Measurements from ENCODE around the gene NUDT4. TPM values are rescaled to one million over a fixed set of nuclear protein-coding genes. Genes with fewer than 3 reads are reported as not detected.

Gene NUDT4
- total and polyA plus RNA-seq, 10 of the 15 experiments (the other 5 are each of a cell fraction or from before 2014, with no cell fraction given) = 26.6 to 91.6 (median 63.1) TPM

- no peaks in the 10 kb centered on the region for H3K27me3 ChIP-seq (replicated peaks in 1 of 2; ENCODE audit: control insufficient read depth in 2 of 2, insufficient read depth in 2 of 2, low read length in 1 of 2)
- FAIRE-seq = no peak
- CTCF ChIA-PET = interaction anchor here (1.0 to 8.9 kb wide), 5 partner anchors 11 to 694 kb away, joined by 4 to 77 read pairs (median 10); no protein-coding TSS in a partner anchor
- 4% methylated on average over 2 of the region's 2 CpGs for WGBS (ENCODE audit: insufficient coverage, insufficient replicate concordance, low lambda C conversion rate, missing lambda C conversion rate)
- intact Hi-C loops (cut with micrococcal nuclease; ENCODE audit: unreplicated experiment) = no loop called here
- H3K27ac ChIP-seq (ENCODE audit: control insufficient read depth, insufficient read depth) = no peak overlapping the region
- no peak overlapping the region for H2AFZ ChIP-seq (ENCODE audit: control insufficient read depth, low read depth, low read length)
- H3K4me2 ChIP-seq (ENCODE audit: control insufficient read depth, insufficient read depth) = no peak overlapping the region
- no peak for ATAC-seq
- SMC1A ChIA-PET (ENCODE audit: uncharacterized antibody, unreplicated experiment) = interaction anchor here (0.8 to 4.7 kb wide), 8 partner anchors 10 to 479 kb away, joined by 3 to 39 read pairs (median 4); partner anchors contain the start of gene EEA1
- H3K9ac ChIP-seq (ENCODE audit: control insufficient read depth, insufficient read depth, low read length) = no peak overlapping the region
- peaks cover 3 to 24% of the 10 kb centered on the region in 2 experiments for H3K36me3 ChIP-seq (ENCODE audit: control insufficient read depth in 2 of 2, insufficient read depth in 2 of 2, low read length in 1 of 2)
- no peaks in the 10 kb centered on the region for H3K9me3 ChIP-seq (replicated peaks; ENCODE audit: control insufficient read depth, insufficient read depth, low read length)
- no peak overlapping the region for H3K4me3 ChIP-seq
- in situ Hi-C loops (cut with MboI) = loop anchor here (5.0 kb wide), 1 partner anchor 626 kb away; no protein-coding TSS in a partner anchor
- POLR2A ChIA-PET = interaction anchor here (0.6 kb wide), 1 partner anchor 124 kb away, joined by 5 read pairs; no protein-coding TSS in a partner anchor
- H3K79me2 ChIP-seq (ENCODE audit: control insufficient read depth, insufficient read depth, low read length) = peaks cover 13% of the 10 kb centered on the region
- BruUV-seq (replicated peaks) = no TSS peak
- no peaks in the 10 kb centered on the region for H3K4me1 ChIP-seq (ENCODE audit: control insufficient read depth, insufficient read depth, low read length)
- TF ChIP-seq KAT2A (conservative IDR thresholded peaks at IDR 0.05; ENCODE audit: control insufficient read depth, low read depth, low read length) (no peak), IKZF1 (conservative IDR thresholded peaks at IDR 0.05) (no peak), PML (IDR thresholded peaks at IDR 0.05; ENCODE audit: low read length) (no peak), SREBF1 (IDR thresholded peaks at IDR 0.05; ENCODE audit: low read length) (no peak), E4F1 (IDR thresholded peaks at IDR 0.05; ENCODE audit: borderline replicate concordance, partially characterized antibody) (no peak), NBN (IDR thresholded peaks at IDR 0.05) (no peak), CBX5 (IDR thresholded peaks at IDR 0.05; ENCODE audit: low read depth) (no peak)
- no peaks in the 10 kb centered on the region for H4K20me1 ChIP-seq (ENCODE audit: control insufficient read depth, insufficient read depth)
- no peak for DNase-seq (ENCODE audit: low read depth, low spot score)
- RAD21 ChIA-PET (ENCODE audit: unreplicated experiment) = interaction anchor here (2.1 kb wide), 1 partner anchor 12 kb away, joined by 10 read pairs; no protein-coding TSS in a partner anchor
Measured at GRCh38 chr12:93407963-93408283, 30.2 kb downstream of the NUDT4 start.

Data from GM12878 (cell line).